NB4 (cell line): ENCODE results near the gene UNC13D.

Experiments
- CTCF ChIP-seq: IDR thresholded peaks from one replicate; pipeline ENCODE4 v1.5.1; 2012; ENCODE audit warnings: low read depth, low read length
- MAX ChIP-seq: IDR thresholded peaks from 2 replicates; pipeline ENCODE4 v1.6.1; 2011; ENCODE audit warnings: low read depth, low read length
- POLR2A ChIP-seq: IDR thresholded peaks from 2 replicates; pipeline ENCODE4 v1.6.1; 2011; ENCODE audit warnings: mild to moderate bottlenecking; ENCODE audit not compliant: insufficient read length; ENCODE audit errors: extremely low read depth

- TF ChIP-seq POLR2A (no peak), CTCF (no peak), MAX (no peak)
These were observed 44.3 kb upstream of the UNC13D start for GRCh38 chr17:75888484-75888883.
